Measurements from ENCODE around the gene STAG2.

GRCh38 chrX:123993326-123993725 is 31.8 kb downstream of the STAG2 start:
- TF ChIP-seq CTCF (IDR thresholded peaks at IDR 0.05) (no peak), POLR2A (IDR thresholded peaks at IDR 0.05) (no peak), POLR2AphosphoS5 (IDR thresholded peaks at IDR 0.05; ENCODE audit: insufficient read depth in 1 of 2, low read depth in 1 of 2) (no peak)
